HG03135 (cell line): ENCODE data around the gene CMTM7.
A peak's percentile ranks its signal among the peaks of the same experiment; 100 is the strongest.
"Not testable (repeated sequence)": the region's sequence is repeated elsewhere in the genome, so short reads cannot be mapped to it uniquely, and the experiment has no call there.

ENCODE experiments used
- ATAC-seq: cut with Tn5 transposase; IDR thresholded peaks from one replicate; pipeline ENCODE4 v1.9.1; 2021; ENCODE audit warnings: mild to moderate bottlenecking, moderate library complexity; ENCODE audit not compliant: unreplicated experiment

CMTM7 gene

DNA sequence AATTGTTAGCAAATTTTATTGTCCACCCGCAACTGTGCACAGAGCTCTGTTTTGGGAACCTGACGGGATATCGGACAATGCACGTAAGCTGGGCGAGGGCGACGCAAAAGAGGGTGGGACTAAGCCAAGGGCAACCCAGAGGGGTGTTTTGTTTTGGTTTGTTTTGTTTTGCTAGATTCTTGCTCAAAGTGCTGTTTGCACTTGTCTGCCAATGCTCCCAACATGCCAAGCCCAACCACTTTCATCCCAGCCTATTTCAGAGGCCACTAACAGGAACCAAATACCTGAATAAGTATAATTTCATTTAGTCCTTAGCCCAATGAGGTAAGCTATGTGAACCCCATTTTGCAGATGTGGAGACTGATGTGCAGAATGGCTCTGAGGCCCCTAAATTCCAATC is 9.7 kb upstream of the CMTM7 start:
- ATAC-seq: no peak

DNA sequence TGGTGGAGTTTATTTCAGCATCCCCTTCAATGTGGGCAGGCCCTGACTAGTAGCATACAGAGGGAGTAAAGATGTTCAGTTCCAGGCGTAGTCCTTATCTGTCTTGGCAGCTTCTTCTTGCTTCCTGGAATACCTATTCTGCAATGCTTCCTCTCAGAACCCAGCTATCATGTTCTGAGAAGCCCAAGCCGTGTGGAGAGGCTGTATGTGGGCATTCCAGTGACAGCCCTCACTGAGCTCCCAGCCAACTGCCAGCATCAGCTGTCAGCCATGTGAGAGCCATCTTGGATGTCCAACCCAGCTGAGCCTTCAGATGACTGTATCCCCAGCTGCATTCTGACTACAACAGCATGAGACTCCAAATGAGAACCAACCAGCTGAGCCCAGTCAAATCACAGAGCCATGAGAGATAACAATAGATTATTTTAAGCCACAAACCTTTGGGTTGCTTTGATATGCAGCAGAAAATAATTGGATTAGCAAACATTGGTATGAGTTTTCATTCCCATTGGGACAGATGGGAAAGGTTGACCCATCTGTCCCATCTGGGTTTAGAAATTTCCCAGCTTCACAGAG is 8.4 kb upstream of the CMTM7 start:
- no peak for ATAC-seq

DNA sequence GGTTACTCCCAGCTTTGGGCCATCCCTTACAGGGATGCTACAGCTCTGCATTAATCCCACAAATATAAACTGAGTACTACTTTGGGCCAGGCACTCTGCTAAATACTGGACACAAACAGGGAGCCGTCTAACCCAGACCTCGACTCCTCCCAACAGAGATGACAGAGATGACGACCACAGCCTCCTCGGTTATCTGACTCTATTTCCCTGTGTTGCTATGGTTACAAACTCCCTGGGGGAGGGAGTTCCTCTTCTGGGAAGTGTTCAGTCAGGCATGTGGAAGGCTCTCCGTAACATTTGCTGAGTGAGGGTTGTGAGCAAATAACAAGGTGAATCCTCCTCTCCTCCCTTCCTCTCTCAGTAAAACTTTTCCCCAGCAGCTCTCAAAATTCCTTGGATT is 6.7 kb upstream of the CMTM7 start:
- ATAC-seq: no peak

DNA sequence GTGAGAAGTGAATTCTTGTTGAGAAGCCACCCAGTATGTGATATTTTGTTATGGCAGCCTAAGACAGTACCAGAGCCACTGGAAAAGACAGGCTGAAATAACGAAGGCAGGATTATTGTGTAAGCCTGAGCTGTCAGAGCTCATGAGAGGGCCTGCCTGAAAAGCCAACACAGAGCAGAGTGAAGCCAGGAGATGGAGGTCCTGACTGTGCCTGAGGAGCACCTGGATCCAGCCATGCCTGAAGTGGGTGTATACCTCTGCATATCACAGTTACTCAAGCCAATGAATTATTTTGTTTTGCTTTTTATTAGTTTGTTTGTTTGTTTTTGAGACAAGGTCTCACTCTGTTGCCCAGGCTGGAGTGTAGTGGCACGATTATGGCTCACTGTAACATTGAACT is 4.1 kb upstream of the CMTM7 start:
- ATAC-seq: no peak

DNA sequence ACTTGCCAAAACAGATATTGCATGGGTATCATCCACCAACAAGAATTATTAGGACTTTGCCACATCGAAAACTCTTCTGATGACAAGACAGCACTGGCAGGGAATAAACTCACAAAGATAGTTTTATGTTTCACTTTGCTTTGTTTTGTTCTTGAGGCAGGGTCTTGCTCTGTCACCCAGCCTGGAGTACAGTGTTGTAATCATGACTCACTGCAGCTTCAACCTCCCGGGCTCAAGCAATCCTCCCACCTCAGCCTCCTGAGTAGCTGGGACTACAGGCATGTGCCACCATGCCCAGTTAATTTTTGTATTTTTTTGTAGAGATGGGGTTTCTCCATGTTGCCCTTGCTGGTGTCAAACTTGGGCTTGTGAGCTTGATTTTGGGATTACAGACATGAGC is 2.1 kb upstream of the CMTM7 start:
- not testable (repeated sequence) for ATAC-seq

DNA sequence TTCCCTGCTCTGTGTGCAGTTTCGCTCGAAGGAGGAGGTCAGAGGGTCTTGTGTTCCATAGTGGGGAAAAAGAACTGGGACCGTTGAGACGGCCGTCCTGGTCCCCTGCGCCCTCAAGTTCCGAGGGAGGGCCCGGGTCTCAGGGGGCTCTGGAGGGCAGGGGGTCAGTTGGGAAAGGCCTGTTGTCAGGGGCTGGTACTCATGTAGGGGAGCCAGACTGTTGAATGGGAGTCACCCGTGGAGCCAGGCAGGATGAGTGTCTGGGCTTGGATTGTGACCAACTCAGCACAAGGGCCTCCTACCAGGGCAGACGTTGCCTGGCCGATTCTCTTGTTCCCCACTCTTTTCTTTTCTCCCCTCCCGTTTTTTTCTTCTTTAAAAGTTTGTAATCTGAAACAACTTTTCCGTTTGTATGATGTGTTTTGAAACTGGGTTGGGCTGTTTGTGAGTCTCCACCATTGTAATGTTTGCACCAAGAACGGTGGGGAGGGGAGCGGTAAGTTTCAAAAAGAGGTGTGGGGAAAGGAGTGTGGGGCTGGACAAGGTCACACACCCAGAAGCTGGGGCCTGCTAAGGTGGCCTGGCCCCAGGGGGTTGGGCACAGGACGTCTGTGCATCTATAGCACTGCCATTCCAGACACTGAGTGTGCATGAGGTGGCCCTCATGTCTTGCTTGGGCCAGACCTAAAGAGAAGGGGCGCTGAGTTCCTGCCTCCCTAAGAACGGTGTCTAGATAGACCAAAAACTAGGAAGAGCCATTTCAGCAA is 1.1 kb downstream of the CMTM7 start:
- peak; percentile 16 for ATAC-seq

DNA sequence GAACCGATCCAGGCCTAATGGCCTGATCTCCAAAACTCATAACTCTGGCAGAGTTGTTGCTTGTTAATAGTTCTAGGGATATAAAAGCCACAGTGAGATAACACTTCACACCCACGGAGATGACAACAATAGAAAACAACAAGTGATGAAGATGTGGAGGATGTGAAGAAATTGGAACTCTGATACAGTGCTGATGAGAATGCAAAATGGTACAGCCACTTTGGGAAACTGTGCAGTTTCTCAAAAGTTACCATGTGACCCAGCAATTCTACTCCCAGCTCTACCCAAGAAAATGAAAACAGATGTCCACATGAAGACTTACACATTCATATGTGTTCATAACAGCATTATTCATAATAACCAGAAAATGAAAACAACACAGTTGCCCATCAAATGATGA is 3.8 kb downstream of the CMTM7 start:
- no peak for ATAC-seq

DNA sequence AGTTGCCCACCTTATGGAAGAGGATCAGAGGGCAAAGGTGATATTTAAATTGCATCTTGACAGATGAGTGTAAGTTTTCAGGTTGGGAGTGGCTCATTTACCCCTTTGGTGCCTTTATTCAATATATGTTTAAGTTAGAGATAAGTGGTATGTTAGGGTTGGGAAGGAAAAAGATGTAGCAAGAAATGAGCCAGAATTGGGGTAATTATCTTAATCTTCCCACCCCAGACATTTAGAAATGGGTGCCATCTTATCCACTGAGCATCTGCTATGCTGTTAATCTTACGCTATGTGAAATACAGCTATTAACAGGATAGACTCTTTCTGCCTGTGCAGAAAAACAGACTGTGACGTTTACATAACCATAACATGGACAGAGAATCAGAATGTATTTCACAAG is 6.3 kb downstream of the CMTM7 start:
- no peak for ATAC-seq

DNA sequence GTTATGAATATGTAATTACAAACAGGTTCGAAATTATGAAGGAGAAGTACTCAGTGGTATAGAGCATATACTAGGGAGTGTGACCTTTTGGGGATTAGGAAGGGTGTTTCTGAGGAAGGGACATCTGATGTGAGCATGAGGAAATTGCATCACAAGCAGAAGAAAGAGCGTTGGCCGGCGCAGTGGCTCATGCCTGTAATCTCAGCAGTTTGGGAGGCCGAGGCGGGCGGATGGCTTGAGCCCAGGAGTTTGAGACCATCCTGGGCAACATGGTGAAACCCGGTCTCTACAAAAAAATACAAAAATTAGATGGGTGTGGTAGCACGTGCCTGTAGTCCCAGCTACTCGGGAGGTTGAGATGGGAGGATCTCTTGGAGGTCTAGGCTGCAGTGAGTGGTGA is 6.9 kb downstream of the CMTM7 start:
- ATAC-seq: no peak

DNA sequence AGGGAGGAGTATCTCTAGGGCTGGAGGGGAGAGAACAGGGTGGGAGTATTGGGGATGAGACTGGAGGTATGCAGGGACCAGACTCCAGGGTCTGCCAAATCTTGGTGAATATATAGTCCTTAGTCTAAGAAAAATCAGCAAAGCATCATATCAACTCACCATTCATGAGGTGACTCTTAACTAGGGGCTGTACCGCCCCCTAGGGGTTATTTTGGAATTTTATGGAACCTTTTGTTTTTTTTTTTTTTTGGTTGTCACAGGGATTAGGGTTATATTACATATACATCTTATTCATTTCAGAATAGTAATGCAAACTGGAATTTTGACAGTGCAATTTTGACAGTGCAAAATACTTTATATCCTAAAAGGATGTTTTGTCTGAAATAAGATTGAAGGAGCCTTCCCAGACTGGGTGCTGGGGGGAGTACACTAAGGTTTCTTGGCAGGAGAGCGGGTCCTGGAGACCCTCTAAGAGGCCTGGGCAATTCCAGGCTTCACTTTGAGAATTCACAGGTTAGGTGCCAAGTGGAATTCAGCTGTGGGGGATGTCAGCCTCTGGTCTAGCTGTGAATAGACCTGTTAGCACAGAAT is 7.5 kb downstream of the CMTM7 start:
- ATAC-seq: no peak

DNA sequence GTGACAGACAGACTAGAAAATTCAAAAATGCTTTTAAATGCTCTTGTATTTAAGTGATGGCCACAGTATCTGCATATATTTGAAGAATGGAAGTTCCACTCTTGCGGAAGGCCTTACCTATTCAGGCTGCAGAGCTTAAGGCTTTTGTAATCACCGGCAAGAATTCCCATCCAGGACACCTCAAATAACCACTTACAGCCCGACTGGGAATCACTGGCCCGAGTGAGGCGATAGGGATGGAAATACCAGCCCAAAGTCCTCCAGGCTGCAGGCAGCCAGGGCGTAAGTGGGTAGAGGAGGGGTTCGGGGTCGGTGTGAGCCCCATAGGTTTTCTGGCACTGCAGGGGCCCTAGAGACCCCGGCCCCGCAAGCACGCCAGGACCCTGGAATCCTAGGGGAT is 9.5 kb downstream of the CMTM7 start:
- peak; percentile 8 for ATAC-seq

DNA sequence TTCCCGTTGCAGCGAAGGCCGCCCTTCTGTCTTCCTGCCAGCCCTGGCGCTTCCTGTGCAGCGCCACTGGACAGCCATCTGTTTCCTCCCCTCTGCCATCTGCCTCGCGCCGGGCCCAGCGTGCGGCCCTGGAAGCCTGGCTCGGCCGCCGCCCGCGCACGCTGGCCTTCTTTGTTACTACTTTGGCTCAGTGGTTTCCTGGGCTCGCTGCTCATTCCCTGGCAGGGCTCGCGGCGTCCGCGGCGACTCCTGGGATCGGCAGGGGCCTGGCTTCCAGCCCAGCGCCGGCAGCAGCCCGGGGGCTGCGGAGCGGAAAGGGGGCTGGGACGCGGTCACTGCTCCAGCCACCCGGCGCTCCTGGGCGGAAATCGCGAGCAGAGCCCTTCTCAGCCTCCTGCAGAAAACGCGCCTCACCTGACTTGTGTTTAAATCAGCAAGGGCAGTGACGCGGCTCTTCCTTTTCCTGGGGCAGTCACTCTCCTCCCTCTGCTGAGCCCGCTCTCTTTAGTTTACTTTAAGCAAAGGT is 10.0 kb downstream of the CMTM7 start:
- peak; percentile 56 for ATAC-seq

DNA sequence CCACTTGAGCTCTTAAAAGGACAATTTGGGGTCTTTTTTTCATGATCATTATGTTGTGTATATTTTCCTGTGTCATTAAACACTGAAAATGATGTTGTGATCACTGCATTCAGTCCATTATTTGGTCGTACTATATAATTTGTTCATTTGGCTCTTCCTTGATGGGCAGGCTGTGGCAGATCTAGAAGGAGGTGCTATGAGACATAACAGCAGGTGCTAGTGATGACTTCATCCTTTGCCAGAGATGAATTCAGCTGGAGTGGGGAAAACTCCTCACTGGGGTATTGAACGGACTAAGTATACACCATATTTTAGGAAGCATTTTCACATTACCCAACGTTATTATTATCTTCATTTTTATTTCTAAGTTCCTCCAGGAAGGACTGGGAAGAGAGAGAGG is 12.0 kb downstream of the CMTM7 start:
- no peak for ATAC-seq

DNA sequence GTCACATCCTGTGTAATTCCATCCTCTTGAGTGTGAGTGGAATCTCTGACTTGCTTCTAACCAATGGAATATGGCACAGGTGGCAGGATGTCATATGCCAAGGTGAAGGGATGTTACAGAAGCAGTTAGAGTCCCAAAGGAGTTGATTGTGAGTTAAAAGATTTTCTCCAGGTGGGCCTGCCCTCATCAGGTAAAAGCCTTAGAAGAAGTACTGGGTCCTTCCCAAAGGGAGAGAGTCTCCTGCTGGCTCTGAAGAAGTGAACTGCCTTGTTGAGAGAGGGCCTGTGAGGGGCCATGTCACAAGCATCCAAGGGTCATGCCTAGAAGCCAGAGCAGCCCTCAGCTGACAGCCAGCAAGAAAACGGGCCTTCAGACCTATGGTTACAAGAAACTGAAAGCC is 13.1 kb downstream of the CMTM7 start:
- no peak for ATAC-seq

DNA sequence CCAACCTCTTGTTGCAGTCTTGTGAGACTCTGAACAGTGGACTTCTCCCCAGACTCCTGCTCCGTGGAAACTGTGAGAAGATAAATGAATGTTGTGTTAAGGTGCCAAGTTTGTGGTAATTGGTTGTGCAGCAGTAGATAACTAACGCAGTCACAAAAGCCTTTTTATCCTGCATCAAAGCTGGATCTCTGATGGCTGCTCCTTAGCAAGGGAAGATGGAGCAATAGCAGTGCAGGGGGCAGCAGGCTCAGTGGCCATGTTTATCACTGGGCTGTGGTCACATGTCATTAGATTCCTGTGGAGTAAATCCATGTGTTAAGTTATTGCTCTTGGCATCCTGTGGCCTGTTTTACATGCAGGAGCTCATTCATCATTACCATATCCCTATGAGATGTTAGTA is 13.5 kb downstream of the CMTM7 start:
- no peak for ATAC-seq

DNA sequence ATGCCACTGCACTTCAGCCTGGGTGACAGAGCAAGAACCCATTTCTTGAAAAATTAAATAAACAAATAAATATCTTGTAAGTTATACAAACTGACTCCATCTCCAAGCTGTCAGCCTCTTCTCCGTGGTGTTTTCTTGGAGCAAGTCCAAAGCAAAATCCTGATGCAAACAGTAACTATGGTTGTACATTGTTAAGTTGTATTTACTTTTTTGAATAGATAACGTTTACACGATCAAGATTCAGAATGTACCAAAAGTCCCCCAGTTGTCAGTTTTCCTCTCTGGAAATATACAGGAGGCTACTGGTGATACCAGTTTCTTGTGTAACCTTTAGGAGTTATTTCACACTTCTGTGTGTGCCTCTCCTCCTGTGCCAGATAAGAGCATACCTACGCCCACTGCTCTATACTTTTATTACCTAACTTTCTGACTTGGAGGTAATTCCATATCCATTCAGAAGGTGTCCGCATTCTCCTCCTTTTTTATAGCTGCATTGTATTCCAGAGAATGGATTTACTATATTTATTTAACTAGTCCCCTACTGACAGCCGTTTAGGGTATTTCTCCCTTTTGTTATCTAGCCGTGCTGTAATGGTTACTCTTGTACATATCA is 14.2 kb downstream of the CMTM7 start:
- ATAC-seq: no peak

DNA sequence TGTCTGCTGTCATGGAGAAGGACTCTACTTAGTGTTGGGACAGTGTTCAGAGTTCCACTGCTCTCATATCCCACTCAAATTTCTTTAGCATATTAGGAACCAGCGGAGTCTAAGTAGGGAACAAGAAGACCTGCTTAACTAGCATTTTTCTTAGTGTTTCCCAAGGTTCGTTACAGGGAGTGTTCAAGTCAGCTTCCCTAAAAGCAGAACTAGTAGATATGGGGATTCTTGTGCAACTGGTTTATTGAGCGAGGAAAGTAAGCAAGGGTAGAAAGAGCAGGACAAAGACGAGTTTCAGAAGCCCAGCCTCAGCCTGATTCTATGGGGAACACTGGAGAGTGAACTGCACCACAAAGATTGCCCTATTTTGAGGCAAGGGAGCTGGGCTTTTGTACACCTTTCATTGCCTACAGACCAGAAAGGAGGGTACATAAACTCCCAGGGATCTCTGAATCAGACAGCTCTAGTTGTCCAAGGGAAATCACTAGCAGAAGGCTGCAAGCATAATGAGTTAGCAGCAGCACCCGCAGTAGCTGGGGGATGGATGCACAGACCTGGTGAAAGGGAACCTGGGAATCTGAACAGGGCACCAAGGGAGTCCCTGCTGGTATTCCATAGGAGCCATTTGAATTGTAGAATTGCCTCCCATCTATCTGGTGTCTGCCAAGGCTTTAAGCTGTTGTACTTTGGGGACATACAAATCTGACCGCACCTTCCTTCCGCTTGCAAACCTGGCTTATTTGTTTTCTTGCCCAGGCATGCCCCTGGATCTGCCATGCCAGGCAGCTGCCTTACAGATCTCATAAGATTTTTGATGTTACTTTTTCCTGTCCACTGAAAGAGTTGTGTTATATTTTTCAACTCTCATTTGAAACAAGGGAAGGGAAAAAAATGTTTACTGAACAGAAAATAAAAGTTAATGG is 15.1 kb downstream of the CMTM7 start:
- ATAC-seq: no peak

DNA sequence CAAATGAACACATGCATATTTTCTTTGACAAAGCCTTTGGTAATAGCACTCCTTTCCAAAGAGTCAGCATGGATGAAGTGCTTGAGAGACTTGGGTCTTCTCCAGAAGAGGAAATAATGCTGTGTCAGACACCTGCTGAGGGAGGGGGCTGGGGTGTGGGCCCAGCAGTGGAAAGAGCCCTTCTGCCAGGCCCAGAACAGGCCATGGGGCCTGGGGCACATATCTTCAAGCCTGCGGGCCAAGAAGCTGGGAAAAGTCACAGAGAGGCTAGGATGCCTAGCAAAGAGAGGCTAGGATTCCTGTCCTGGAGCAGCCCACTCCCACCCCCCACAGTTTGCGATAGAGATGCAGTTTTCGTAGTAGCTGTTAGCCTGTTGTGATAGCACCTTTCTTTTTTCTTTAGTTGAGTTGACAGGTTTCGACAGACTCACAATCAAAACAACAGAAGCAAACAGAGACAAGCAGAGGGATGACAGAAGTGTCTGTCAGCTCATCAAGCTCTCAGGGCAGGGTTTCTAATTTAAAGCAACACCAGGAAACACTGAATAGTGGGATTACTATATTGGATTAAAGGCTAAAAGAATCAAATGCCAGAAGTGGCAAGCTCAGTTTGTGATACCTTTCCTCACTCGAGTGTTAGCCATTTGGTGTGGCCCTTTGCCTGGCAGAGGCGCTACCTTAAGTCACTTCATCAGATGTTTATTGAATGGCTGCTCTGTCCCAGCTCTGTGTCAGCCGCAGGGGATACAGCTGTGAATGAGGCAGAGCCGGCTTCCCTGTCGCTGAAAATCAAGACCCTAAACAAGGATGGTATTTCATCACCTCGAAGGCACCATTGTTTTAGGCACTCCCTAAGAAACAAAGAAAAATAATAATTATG is 19.0 kb downstream of the CMTM7 start:
- no peak for ATAC-seq

DNA sequence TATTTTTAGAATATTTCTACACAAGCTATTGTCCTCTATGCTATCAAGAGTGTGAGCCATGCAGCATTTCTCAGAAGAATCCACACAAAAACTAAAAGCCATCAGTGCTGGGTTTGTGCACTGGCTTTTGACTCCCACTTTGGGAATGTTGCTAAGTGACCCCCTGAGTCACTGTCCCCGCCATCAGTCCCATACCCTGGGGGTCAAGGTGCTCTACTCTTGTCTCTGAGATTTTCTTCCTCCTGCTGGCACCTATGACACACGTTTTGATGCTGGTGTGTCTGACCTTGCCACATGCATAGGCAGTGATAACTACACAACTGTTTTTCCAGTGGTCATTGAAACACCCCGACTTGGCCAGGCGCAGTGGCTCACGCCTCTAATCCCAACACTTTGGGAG is 19.8 kb downstream of the CMTM7 start:
- ATAC-seq: no peak

DNA sequence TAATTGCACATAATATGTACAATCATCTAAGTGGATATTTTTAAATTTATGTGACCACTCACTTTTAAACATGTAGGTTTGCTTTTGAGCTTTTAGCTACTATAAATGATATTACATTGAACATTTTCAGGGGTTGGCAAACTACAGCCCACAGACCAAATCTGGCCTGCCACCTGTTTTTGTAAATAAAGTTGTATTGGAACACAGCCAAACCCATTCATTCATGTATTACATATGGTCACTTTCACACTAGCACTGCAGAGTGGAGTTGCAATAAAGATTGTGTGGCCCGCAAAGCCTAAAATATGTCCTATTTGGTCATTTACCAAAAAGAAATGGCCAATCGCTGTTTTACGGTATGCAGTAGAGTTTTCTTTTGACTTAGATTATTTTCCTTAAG is 21.2 kb downstream of the CMTM7 start:
- ATAC-seq: no peak
